Ascending aorta (tissue), 2 donors: Measurements from ENCODE around the gene SLC9A2. TPM values are rescaled to one million over a fixed set of nuclear protein-coding genes. Genes with fewer than 3 reads are reported as not detected.

ENCODE experiments used
- DNase-seq, 2 donors: peaks; one replicate each; pipeline ENCODE4 v3.0.0-alpha.2; 2019; ENCODE audit warnings: low spot score in 2 of 2
- H3K27ac ChIP-seq, 2 donors: fragments of 200-600 bp; sonication (generic); one replicate each; pipeline ENCODE4 v1.5.1; 2016 to 2017; ENCODE audit warnings: mild to moderate bottlenecking in 1 of 2
- H3K27me3 ChIP-seq: fragments of 200-600 bp; sonication (generic); one replicate; pipeline ENCODE4 v1.5.1; 2017
- H3K36me3 ChIP-seq, 2 donors: fragments of 200-600 bp; sonication (generic); one replicate each; pipeline ENCODE4 v1.5.1; 2016
- H3K4me1 ChIP-seq, 2 donors: fragments of 200-600 bp; sonication (generic); one replicate each; pipeline ENCODE4 v1.5.1; 2016 to 2017; ENCODE audit warnings: mild to moderate bottlenecking in 1 of 2
- H3K4me3 ChIP-seq, 2 donors: fragments of 200-600 bp; sonication (generic); one replicate each; pipeline ENCODE4 v1.5.1; 2016 to 2017; ENCODE audit warnings: mild to moderate bottlenecking in 1 of 2
- H3K9me3 ChIP-seq, 2 donors: fragments of 200-600 bp; sonication (generic); one replicate each; pipeline ENCODE4 v1.5.1; 2016
- CTCF ChIP-seq, 3 experiments: fragments of 200-600 bp in 2 of 3; fragments of 450-650 bp in 1 of 3; sonication (generic) in 2 of 3; IDR thresholded peaks; one replicate each; pipeline ENCODE4 v1.5.1; 2016 to 2019; ENCODE audit warnings: antibody characterized with exemption in 3 of 3, mild to moderate bottlenecking in 1 of 3, moderate library complexity in 1 of 3
- intact Hi-C: fragments of 100-400 bp; cut with DNase I; formaldehyde crosslinking; loops from one replicate; pipeline ENCODE4 v1.15.1; 2023
- total RNA-seq: library from RNA; depleted of rRNA; stranded (reverse); fragments of >200 nt; gene quantifications from one replicate; pipeline ENCODE4 v1.1.0, GENCODE V29; 2016

Gene SLC9A2
- total RNA-seq, 1 donor from 2014 or later = not detected

- TF ChIP-seq CTCF (IDR thresholded peaks at IDR 0.05) = no peak
- Histone ChIP-seq H3K4me3 (no peak overlapping the region), H3K36me3 (no peaks in the 10 kb centered on the region)
Measured at GRCh38 chr2:102585847-102586404, 33.4 kb upstream of the SLC9A2 start.

GRCh38 chr2:102588213-102588939 lies 31.0 kb upstream of the SLC9A2 start:
- no peak overlapping the region for H3K27ac ChIP-seq
- H3K4me1 ChIP-seq = peaks cover 0 to 2% of the 10 kb centered on the region in 2 donors
- H3K9me3 ChIP-seq = no peaks in the 10 kb centered on the region
- intact Hi-C loops = no loop called here
- no peak for TF ChIP-seq CTCF (IDR thresholded peaks at IDR 0.05)
- no peak for DNase-seq
- H3K4me3 ChIP-seq = no peak overlapping the region
- H3K36me3 ChIP-seq = no peaks in the 10 kb centered on the region
- no peaks in the 10 kb centered on the region for H3K27me3 ChIP-seq

More at GRCh38 chr2:102585847-102586404, 33.4 kb upstream of the SLC9A2 start:
- Histone ChIP-seq H3K27ac (peak overlapping the region; percentile 46 to 67), H3K4me1 (peaks cover 0 to 2% of the 10 kb centered on the region in 2 donors), H3K9me3 (no peaks in the 10 kb centered on the region), H3K27me3 (no peaks in the 10 kb centered on the region)
- DNase-seq = no peak
- intact Hi-C loops = no loop called here

GRCh38 chr2:102589444-102589843 lies 29.9 kb upstream of the SLC9A2 start:
- no peak for TF ChIP-seq CTCF (IDR thresholded peaks at IDR 0.05)
- intact Hi-C loops = no loop called here
- H3K27ac ChIP-seq = no peak overlapping the region

GRCh38 chr2:102591491-102592045 lies 27.8 kb upstream of the SLC9A2 start:
- intact Hi-C loops = no loop called here
- TF ChIP-seq CTCF (IDR thresholded peaks at IDR 0.05) = no peak

More at GRCh38 chr2:102589444-102589843, 29.9 kb upstream of the SLC9A2 start:
- peaks cover 0 to 2% of the 10 kb centered on the region in 2 donors for H3K4me1 ChIP-seq
- DNase-seq = no peak
- no peaks in the 10 kb centered on the region for H3K36me3 ChIP-seq
- H3K9me3 ChIP-seq = no peaks in the 10 kb centered on the region
- no peak overlapping the region for H3K4me3 ChIP-seq
- H3K27me3 ChIP-seq = no peaks in the 10 kb centered on the region

GRCh38 chr2:102592601-102593000 lies 26.8 kb upstream of the SLC9A2 start:
- intact Hi-C loops = no loop called here
- TF ChIP-seq CTCF (IDR thresholded peaks at IDR 0.05) = peak in 1 of 3 experiments; percentile 22
- no peaks in the 10 kb centered on the region for H3K36me3 ChIP-seq
- H3K9me3 ChIP-seq = no peaks in the 10 kb centered on the region
- H3K27me3 ChIP-seq = no peaks in the 10 kb centered on the region
- H3K27ac ChIP-seq = no peak overlapping the region
- no peaks in the 10 kb centered on the region for H3K4me1 ChIP-seq
- no peak overlapping the region for H3K4me3 ChIP-seq
- DNase-seq = no peak

More at GRCh38 chr2:102591491-102592045, 27.8 kb upstream of the SLC9A2 start:
- Histone ChIP-seq H3K27ac (no peak overlapping the region), H3K36me3 (no peaks in the 10 kb centered on the region), H3K4me1 (no peaks in the 10 kb centered on the region), H3K27me3 (no peaks in the 10 kb centered on the region), H3K9me3 (no peaks in the 10 kb centered on the region), H3K4me3 (no peak overlapping the region)
- DNase-seq = no peak
